OCI-LY3 (cell line): Measurements from ENCODE around the gene CEACAM4.

Source experiments
- H2AFZ ChIP-seq: fragments of 200-600, 300-600 bp; shearing (Covaris generic); 2 replicates; pipeline ENCODE4 v1.6.0; 2014; ENCODE audit warnings: antibody characterized with exemption, low read depth, low read length
- H3K27ac ChIP-seq: fragments of 200-600, 300-600 bp; sonication (generic); 2 replicates; pipeline ENCODE4 v1.5.1; 2014; ENCODE audit warnings: mild to moderate bottlenecking, low read length, moderate library complexity, mixed read lengths
- H3K27me3 ChIP-seq: fragments of 200-600, 300-600 bp; sonication (generic); 2 replicates; pipeline ENCODE4 v1.6.1; 2014; ENCODE audit warnings: low read depth, low read length, mixed read lengths
- H3K36me3 ChIP-seq: fragments of 200-600, 300-600 bp; sonication (generic); replicated peaks from 2 replicates; pipeline ENCODE3; 2014; ENCODE audit warnings: low read depth, low read length, mixed read lengths
- H3K4me1 ChIP-seq: fragments of 300-600, 200-600 bp; sonication (generic); 2 replicates; pipeline ENCODE4 v1.6.1; 2014; ENCODE audit warnings: low read length, mixed read lengths
- H3K4me2 ChIP-seq: fragments of 200-600, 300-600 bp; sonication (generic); 2 replicates; pipeline ENCODE4 v1.6.1; 2014; ENCODE audit warnings: low read length, mixed read lengths
- H3K4me3 ChIP-seq: fragments of 300-600, 200-600 bp; sonication (generic); 2 replicates; pipeline ENCODE4 v1.5.1; 2014; ENCODE audit warnings: antibody characterized with exemption, mild to moderate bottlenecking, low read length, moderate library complexity
- H3K79me2 ChIP-seq: fragments of 300-600, 200-600 bp; shearing (Covaris generic); 2 replicates; pipeline ENCODE4 v1.6.1; 2014; ENCODE audit warnings: mild to moderate bottlenecking, low read length, mixed read lengths
- H3K9ac ChIP-seq: fragments of 300-600, 200-600 bp; shearing (Covaris generic); 2 replicates; pipeline ENCODE4 v1.6.0; 2014; ENCODE audit warnings: mild to moderate bottlenecking, low read length, moderate library complexity
- H3K9me3 ChIP-seq: fragments of 200-600, 300-600 bp; shearing (Covaris generic); 2 replicates; pipeline ENCODE4 v1.6.1; 2014; ENCODE audit warnings: low read length, mixed read lengths; ENCODE audit not compliant: insufficient read depth
- H4K20me1 ChIP-seq: fragments of 200-600, 300-600 bp; sonication (generic); 2 replicates; pipeline ENCODE4 v1.6.1; 2016; ENCODE audit warnings: low read length, mixed read lengths; ENCODE audit not compliant: insufficient read depth
- CTCF ChIP-seq: fragments of 200-600, 300-600 bp; sonication (generic); IDR thresholded peaks from 2 replicates; pipeline ENCODE4 v1.5.1; 2014; ENCODE audit warnings: antibody characterized with exemption, low read length, low read depth
- EZH2phosphoT487 ChIP-seq: fragments of 200-600 bp; shearing (Covaris generic); IDR thresholded peaks from 2 replicates; pipeline ENCODE4 v1.6.1; 2018; ENCODE audit warnings: antibody characterized with exemption, mixed run types, low read depth

CEACAM4 gene

GRCh38 chr19:41626877-41627276, at the start of gene CEACAM4:
Gene CEACAM4 (minus strand): TSS chr19:41627074. CDS start chr19:41626963, 111 bp downstream.
- no peak within 1 kb of the TSS for H2AFZ ChIP-seq
- H4K20me1 ChIP-seq = no peaks in the 10 kb centered on the region; the same call in 1 of the 2 replicates
- 0 out of 2 replicates have a peak, but pooled peaks cover 4% of the 10 kb centered on the region for H3K9me3 ChIP-seq
- no peak within 1 kb of the TSS for H3K4me3 ChIP-seq
- no peaks in the 10 kb centered on the region for H3K36me3 ChIP-seq
- H3K27ac ChIP-seq = no peak within 1 kb of the TSS
- H3K4me1 ChIP-seq = peaks cover 3% of the 10 kb centered on the region; the same call in 1 of the 2 replicates
- H3K9ac ChIP-seq = no peak within 1 kb of the TSS
- peaks cover 76% of the 10 kb centered on the region for H3K27me3 ChIP-seq
- TF ChIP-seq CTCF (no peak), EZH2phosphoT487 (no peak)
- no peak within 1 kb of the TSS for H3K4me2 ChIP-seq
- no peaks in the 10 kb centered on the region for H3K79me2 ChIP-seq

GRCh38 chr19:41671486-41671885, 44.6 kb upstream of the CEACAM4 start:
- Histone ChIP-seq H3K4me2 (no peak overlapping the region), H3K27me3 (peaks cover 76% of the 10 kb centered on the region), H3K4me3 (no peak overlapping the region), H3K36me3 (no peaks in the 10 kb centered on the region), H2AFZ (no peak overlapping the region), H3K9ac (no peak overlapping the region), H4K20me1 (no peaks in the 10 kb centered on the region), H3K79me2 (no peaks in the 10 kb centered on the region), H3K4me1 (no peaks in the 10 kb centered on the region), H3K9me3 (peaks cover 10% of the 10 kb centered on the region), H3K27ac (no peak overlapping the region)
- TF ChIP-seq CTCF (no peak), EZH2phosphoT487 (no peak)

- Histone ChIP-seq H3K4me2 (no peak overlapping the region), H4K20me1 (no peaks in the 10 kb centered on the region), H3K4me3 (no peak overlapping the region), H3K4me1 (no peaks in the 10 kb centered on the region), H3K79me2 (no peaks in the 10 kb centered on the region), H2AFZ (no peak overlapping the region), H3K36me3 (no peaks in the 10 kb centered on the region), H3K9ac (no peak overlapping the region), H3K9me3 (peaks cover 16% of the 10 kb centered on the region), H3K27ac (no peak overlapping the region), H3K27me3 (peaks cover 69% of the 10 kb centered on the region)
- TF ChIP-seq CTCF (no peak), EZH2phosphoT487 (no peak)
Observed at GRCh38 chr19:41670755-41671154, 43.9 kb upstream of the CEACAM4 start.

- no peak overlapping the region for H2AFZ ChIP-seq
- H4K20me1 ChIP-seq = no peaks in the 10 kb centered on the region
- peaks cover 26% of the 10 kb centered on the region for H3K9me3 ChIP-seq
- no peak overlapping the region for H3K4me2 ChIP-seq
- no peak overlapping the region for H3K4me3 ChIP-seq
- no peaks in the 10 kb centered on the region for H3K36me3 ChIP-seq
- H3K27me3 ChIP-seq = peaks cover 48% of the 10 kb centered on the region
- H3K27ac ChIP-seq = no peak overlapping the region
- no peaks in the 10 kb centered on the region for H3K79me2 ChIP-seq
- no peak overlapping the region for H3K9ac ChIP-seq
- no peak for TF ChIP-seq CTCF
- no peaks in the 10 kb centered on the region for H3K4me1 ChIP-seq
Observed at GRCh38 chr19:41668315-41668714, 41.4 kb upstream of the CEACAM4 start.
